Myocyte (in vitro differentiated cells): ENCODE data around the gene HHAT. TPM values are rescaled to one million over a fixed set of nuclear protein-coding genes. Genes with fewer than 3 reads are reported as not detected.
"Not testable (repeated sequence)": the region's sequence is repeated elsewhere in the genome, so short reads cannot be mapped to it uniquely, and the experiment has no call there.

Experiments
- DNase-seq: peaks from one replicate; pipeline ENCODE4 v3.0.0-alpha.2; 2012; ENCODE audit warnings: low read depth
- total RNA-seq: library from RNA; depleted of rRNA; stranded (reverse); fragments of >200 nt; gene quantifications from 2 replicates; pipeline ENCODE4 v1.2.3, GENCODE V29; 2014

Gene HHAT
- total RNA-seq, 1 donor from 2014 or later = 24.8 TPM

DNA sequence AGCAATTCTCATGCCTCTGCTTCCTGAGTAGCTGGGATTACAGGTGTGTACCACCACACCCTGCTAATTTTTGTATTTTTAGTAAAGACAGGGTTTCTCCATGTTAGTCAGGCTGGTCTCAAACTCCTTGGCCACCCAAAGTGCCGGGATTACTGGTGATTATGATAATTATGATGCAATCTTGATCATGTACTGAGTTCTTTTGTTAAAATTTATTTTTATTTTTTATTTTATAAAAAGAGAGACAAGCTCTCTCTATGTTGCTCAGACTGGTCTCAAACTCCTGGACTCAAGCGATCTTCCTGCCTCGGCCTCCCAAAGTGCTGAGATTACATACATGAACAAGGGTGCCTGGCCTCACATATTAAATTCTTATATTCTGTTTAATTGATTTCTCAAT lies 25.6 kb downstream of the HHAT start:
- not testable (repeated sequence) for DNase-seq

DNA sequence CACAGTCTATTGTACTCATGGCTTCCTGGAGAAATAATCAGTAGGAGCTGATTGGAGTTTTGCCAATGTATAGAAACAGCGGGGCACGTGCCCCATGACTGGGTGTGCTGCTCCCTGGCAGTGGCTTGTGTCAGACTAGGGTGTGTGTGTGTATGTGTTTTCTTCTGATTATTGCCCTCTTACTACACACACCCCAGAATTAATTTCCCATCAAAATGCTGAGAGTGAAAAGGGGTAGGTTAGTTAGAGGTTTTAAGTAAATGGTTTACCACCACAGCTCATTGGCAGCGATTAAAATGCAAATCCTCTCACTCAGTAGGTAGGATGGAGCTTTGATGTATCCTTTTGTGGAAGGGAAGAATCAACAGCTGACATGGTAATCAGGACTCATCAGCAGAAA lies 29.9 kb downstream of the HHAT start:
- DNase-seq = no peak

DNA sequence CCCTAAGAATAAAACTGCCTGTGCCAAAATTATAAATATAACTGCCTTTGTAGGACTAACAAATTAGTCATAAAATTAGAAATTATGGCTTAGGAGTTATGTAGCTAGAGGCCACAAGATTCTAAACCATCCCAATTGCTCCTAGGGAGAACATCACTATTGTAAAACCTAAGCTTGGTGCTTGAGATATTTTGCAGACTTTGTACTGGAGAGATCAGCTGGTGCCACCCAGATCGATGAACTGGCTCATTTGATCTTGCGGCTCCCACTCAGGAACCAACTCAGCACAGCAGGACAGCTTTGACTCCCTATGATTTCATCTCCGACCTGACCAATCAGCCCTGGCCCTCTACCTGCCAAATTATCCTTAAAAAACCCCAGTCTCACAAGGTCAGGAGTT lies 30.6 kb downstream of the HHAT start:
- DNase-seq = no peak

DNA sequence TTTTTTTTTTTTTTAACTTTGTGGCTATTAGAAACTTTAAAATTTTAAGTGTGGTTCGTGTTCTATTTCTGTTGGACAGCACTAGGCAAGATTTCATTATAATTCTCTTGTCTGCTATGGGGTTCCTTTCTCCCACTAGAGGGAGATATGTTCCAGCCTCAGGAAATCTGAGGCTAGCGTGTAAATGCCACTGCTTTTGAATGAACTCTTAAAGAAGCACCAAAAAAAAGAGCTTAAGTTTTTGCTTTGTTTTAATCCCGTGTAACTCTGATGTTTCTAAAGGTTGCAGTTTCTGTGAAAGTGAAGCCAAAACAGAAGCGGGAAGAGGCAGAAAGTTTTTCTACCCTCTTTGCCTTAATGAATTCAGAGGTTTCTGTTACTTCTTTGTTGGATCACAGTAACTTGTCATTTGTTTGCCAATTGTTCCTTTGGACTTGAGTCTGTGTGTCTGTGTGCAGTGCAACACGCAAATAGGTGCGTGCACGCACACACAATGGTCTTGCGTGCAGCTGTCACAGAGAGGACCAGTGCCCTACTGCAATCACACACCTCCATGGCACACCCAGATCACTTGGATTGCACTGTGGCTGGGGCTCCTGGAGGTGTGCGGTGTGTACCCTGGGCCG lies 32.3 kb downstream of the HHAT start:
- peak; percentile 76 for DNase-seq

DNA sequence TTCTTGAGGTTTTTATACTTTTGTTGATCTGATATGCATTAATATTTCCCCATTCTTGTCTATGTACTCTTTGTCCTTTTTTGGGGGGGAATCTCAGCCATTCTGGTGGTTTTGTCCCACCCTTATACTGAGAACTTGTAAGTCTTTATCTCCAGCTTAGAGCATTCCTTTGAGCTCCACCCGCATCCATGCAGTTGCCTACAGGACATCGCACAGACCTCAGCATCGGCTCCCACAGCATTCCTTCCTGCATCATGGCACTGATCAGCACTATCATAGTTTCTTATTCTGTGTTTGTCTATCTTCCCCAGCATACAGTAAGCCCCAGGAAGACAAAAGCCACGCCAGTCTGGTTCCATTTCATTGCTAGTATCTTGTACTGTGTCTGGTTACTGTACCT lies 33.0 kb downstream of the HHAT start:
- DNase-seq = no peak

DNA sequence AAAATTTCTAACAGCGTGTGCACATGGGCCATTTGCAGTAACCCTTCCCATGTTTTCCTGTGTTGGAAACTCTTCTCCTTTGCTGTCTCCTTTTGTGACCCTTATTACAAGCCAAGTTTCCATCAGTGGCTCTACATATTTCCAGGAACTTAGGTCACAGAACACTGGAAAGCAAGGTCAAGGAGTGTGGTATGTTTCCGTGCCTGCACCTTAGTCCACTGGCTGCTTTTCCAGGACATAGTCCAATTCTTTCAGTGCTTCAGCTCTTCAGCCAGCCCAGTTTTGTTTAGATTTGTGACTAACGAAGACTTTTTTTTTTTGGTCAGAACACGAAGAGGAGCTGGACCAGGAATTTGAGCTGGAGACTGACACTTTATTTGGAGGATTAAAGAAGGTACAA lies 33.8 kb downstream of the HHAT start:
- no peak for DNase-seq

DNA sequence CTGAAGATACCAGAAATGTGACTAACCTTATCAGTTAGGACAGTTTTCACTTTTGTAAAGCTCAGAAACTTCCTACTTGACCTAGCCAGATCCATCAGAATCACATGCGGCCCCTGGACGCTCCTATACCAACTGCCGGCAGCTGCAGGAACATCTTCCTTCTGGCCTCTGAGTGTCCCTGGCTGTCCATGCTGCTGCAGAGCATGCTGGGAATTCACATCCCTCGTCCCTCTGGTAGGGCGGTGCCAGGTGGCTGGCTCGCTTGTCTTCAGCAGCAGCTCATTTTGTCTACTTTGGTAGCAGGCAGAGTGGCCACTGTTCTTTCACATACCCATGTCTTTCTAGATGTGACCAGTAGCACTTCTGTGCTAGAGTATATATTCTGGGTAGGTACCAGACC lies 34.4 kb downstream of the HHAT start:
- no peak for DNase-seq

DNA sequence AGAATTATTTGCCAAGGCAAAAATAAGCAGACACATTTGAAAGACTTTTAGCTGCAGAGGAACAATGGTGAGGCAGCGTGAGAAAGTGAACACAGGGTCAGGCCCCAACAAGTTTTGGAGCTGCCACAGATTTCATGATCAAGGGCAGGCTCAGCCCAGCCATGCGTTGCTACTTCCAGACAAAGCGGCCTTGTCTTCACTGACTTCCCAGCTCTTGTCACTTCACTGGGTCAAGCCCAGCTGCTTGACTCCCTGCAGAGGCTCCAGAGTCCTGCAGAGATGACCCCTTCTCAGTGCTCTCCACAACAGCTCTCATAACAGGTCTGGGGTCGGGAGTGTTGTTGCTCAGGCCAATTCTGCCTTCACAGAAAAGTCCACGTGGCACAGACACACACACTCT lies 35.8 kb downstream of the HHAT start:
- no peak for DNase-seq

DNA sequence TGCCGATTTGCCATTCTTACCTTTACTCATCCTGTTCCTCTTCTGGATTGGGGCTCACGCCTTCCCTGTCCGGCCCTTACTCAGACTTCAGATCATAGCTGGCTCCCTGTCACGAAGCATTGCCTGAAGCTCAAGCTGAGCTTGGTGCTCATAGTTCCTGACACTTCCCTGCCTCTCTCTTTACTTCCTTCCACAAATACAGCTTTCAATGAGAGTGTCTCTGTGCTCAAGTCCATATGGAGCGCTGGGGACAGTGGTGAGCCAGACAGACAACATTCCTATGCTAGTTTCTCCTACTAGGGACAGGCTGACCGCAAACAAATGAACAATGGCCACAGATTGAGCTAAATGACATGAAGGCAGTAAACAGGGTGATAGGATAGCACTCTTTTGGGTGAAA lies 38.1 kb downstream of the HHAT start:
- DNase-seq = no peak

DNA sequence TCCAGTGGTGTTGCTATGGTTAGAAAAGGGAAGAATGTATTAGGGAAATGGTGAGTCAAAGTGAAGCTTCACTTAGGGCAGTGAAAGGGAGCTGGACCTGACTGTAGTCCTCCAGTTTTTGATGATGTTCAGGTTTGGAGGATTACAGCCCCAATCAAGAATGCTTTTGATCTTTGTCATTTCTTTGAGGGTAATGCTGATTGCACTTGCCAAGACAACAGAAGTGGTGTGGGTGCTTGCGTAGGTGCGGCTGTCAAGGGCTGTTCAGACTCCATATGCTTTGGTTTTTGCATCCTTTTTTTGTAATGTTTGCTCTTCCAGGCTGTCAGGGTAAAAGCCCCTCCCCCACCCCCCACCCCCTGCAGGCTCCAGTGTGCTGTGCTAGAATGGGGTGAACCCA lies 38.9 kb downstream of the HHAT start:
- DNase-seq = no peak

DNA sequence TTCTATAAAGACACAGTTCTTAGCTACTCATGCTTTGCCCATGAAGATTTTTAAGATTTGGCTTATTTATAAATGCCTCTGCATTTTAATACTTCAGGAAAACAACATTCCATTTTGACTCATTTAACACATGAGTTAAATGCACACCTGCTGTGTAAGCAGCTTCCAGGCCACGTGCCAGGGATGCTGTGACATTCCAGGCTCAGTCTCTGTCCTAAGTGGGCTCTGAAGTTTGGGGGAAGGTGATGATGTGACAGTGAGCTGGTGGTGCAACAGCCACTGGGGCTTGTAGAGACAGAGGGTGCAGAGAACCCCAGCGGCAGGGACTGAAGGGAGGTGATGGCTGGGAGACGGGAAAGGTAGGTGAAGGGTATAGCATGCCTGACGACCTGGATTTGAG lies 40.7 kb downstream of the HHAT start:
- no peak for DNase-seq

DNA sequence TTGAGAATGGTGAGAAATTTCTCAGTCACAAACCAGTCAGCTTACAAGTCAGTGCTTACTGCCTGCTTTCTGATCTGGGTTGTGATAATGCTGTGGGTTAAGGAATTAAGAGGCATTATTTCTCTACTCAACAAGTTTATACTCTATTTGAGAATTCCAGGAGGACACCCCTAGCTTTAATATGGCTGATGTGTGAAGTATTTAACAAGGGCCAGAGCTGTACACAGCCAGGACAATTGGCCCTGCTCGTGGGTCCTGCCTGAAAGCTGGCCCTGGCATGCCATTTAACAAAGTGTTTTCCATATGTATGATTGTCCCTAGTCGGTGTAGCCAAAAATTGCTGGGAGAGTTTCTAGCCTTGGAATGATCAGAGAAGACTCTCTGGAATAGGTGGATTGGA lies 43.2 kb downstream of the HHAT start:
- no peak for DNase-seq

DNA sequence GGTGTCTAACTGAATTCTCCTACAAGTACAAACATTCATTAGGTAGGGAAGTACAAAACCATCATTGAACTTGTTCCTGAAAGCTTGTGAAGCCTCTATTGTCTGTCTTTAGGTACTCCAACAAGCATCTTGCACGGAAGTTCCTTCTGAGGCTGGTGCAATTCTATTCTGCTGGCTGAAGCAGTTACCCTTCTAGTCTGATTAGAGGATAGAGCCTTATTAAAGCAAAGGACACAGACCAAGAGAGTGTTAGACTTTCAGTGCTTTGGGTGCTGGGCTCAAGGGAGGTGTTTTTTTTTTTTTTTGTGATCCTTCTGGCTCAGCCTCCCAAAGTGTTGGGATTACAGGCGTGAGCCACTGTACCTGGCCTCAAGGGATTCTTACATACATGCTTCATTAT lies 43.8 kb downstream of the HHAT start:
- no peak for DNase-seq

DNA sequence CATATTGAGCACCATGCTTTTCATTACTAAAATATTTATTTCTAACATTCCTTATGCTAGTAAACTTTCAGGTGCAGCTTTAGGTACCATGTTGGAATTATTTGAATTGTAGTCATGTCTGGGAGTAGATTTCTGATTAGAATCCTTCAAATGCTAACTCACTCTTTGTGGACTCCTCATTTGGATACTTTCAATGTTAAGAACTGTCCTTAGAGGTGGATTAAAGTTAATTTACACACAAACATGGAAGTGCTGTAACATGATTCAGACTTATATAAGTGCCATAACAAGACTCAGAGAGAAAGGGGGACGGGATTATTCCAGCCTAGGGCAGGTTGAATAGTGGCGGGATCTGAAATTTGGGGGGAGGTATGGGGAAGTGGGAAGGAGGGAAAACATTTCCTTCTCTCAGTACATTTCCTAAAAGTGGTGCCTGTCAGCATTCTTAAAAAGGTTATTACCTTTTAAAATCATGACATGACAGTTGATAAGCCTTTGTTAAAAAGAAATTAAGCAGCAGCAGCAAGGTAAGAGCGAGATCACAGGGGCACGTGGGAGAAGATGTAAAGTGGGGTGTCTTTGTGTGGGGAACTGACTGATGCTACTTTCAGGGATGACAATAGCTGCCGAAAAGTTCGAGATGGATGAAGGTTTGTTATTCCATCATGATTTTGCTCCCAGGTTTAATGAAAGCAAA lies 44.4 kb downstream of the HHAT start:
- DNase-seq = no peak

DNA sequence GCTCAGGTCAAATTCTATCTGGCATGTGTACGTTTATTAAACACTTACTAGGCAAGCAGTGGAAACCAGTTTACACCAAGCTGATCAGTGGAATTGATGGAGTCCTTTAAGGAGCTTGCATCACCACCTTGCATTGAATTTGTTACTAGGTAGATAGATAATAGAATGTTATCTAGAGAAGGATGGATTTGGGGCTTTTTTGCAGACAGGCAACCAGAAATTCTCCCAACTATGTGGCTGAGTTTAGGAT lies 44.9 kb downstream of the HHAT start:
- no peak for DNase-seq

DNA sequence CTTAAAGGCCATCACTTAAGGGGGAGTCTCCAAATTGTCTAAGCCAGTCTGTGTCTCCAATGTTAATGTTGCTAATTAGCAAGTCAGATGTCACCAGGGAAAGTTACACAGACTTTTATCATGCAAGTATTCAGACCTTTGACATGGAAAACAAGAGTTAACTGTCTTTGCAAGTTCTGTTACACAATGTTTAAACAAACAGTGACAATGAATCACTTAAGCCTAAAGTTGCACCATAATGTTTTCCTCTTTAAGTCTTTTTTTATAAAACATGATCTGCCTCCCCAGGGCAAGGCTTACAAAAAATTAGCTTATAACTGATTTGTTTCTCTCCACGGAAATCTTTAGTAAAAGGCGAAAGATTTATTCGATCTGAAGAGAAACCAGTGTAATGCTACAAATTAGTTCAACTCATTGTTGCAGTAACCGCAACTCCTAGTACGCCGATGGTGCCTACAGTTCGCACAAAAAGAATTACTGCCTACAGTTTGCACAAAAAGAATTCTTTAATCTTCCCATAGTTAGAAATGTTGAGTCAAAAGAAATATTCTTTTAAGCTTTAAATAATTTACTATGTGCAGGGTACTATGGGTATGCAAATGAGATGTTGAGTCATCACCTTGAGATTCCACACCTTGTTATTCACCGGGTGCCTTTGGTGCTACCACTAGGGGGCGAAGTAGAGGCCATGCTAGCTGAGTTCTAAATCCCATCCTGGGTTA lies 45.3 kb downstream of the HHAT start:
- DNase-seq = peak; percentile 84

DNA sequence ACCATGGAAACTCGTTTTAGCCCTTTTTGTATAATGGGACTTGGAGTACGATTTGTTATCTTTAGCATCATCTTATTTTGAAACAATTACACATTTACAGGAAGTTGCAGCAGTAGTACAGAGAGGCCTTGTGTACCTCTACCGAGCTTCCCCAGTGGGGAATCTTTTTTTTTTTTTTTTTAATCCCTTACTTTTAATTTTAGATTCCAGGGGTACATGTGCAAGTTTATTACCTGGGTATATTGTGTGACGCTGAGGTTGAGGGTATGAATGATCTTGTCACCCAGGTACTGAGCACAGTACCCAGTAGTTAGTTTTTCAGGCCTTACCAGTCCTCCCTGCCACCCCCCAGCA lies 45.9 kb downstream of the HHAT start:
- DNase-seq = no peak

DNA sequence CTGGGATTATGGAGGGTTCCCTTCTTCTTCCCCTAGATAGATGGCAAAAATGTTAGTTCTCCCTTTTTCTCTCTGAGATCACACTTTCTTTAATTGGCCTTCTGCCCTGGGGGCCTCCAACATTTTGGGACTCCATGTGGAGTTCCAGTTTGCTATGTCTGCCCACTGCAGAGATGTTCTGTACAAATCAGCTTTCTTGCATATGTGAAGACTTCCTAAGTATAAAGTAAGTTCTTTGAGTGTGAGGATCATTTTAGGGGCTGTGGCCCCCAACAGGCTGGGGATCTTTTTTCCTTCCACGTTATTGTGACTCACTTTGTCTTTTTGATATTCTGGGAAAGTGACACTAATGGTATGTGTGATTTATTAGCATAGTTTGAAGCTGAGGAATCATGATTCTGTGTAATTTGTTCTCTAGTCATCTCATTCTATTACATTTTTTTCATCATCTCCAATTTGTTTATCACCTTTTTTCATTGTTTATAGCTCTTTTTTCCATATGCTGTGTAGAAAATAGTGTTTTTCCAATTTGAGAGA lies 48.2 kb downstream of the HHAT start:
- DNase-seq = peak; percentile 26

DNA sequence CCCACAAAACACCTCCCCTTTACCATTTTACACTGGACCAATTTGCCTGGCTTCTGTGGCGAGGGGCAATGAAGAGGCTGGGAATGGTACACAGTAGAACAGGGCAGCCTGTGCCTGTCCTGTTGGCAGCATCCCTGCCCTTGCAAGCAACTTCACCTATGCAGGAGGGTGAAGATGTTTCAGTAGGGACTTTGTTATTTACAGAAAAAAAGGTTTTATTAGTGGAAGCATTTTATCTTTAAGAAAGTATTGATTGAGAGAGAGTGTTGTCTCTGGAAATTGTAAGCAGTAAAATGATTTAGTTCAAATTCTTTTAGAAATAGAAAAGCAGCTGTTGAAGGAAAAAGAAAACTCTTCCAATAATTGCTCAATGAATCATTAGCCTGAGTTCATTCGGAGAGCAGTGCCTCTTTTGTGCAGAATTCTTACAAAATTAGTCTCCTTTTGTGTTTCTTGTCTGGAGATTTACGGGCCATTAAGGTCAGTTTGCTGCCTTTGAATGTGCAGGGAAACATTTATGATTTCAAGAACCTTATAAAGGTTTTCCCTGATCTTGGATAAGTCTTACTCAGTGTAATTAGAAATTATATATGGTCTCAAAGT lies 49.1 kb downstream of the HHAT start:
- DNase-seq = peak; percentile 29

DNA sequence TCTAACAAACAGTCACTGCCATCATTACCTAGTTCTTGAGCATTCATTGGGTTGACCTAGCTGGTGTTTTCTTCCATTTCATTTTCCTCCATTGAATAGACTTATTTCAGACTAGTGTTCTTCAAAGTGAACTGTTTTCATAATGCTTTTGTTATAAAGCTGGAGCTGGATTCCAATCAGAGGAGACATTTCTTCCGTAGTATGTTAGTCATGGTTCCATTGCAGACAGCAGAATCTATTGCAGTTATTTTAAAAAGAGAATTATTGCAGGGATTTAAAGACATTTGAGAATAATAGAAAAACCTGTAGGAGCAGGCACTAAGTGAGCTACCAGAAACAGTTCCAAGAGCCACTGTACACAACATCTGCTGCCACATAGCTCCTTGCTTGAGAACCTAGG lies 50.0 kb downstream of the HHAT start:
- no peak for DNase-seq

DNA sequence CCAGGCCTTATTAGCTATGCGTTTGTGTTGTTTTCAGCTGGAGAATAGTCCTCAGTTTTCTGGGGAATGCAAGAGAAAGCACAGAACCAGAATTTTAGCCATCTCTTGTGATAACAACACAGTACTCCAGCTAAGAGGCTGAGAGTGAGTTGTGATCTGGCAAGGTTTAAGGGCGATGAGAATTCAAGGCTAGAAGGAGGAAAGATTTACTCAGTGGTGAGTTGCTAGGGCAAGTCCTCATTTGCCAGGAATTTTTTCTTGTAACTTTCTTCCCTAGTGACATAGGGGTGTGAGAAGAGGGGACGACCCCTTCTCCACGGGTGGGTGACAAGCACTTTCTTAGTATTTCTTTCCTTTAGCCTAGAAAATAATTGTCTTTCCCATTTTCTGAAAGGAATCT lies 53.2 kb downstream of the HHAT start:
- DNase-seq = no peak

DNA sequence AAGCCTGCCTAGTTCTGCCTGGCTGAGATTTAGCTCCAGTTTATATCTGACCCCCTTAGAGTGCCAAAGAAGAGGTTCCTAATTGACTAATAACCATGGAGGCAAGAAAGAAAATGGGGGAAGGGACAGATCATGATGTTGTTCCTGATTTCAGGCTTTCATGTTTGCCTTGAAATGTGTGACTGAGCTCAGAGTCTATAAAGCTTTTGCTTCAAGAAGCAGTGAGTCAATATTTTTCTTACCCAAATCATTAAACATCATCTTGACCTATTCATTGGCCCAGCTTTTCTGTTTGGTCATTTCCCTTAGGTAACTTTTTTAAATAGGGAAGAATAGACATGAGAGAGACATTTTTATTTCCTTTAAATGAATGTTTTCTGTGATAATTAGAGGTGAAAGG lies 55.9 kb downstream of the HHAT start:
- no peak for DNase-seq

DNA sequence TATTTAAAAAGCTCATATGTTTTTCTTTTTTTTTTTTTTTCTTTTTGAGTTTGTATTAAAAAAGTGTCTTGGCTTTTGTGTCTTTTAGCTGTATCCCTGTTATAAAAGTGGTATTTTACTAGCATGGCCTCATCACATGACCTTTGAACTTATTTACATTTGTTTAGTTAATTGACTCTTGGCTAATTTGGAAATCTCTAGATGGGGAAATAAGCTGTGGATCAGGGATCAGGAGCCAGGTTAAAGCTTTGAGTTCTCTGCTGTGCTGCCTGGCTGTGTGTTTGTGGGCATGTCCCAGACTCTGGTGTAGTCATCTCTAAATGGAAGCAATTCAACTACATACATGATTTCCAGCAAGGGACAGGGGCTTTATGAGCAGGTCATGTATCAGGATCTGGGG lies 56.5 kb downstream of the HHAT start:
- no peak for DNase-seq
